IMR-90 (cell line): Measurements from ENCODE around the gene SLC35F1. TPM values are rescaled to one million over a fixed set of nuclear protein-coding genes. Genes with fewer than 3 reads are reported as not detected.

ENCODE experiments used
- ATAC-seq: fragments of 200-7000 bp; cut with Tn5 transposase; 2 replicates; pipeline ENCODE4 v1.9.1; 2020; ENCODE audit warnings: low read depth, mild to moderate bottlenecking, moderate library complexity
- BruUV-seq: library from RNA; stranded (reverse); fragments of 400-500 nt; replicated peaks from 2 replicates; lab custom pipeline; 2021; lab: Mats Ljungman, UMichigan
- CTCF ChIA-PET: fragments of 300-600 bp; formaldehyde crosslinking; extraction: SDS; loops from one replicate; lab custom pipeline; 2021; ENCODE audit warnings: antibody characterized with exemption; lab: Yijun Ruan, JAX
- POLR2A ChIA-PET: fragments of 300-600 bp; sonication (Branson Sonifier 250); formaldehyde crosslinking; loops from one replicate; lab custom pipeline; 2022; ENCODE audit warnings: antibody characterized with exemption; ENCODE audit not compliant: unreplicated experiment; lab: Charles Lee
- DNase-seq: peaks from one replicate; pipeline ENCODE4 v3.0.0; 2013
- H2AFZ ChIP-seq: replicated peaks from 2 replicates; pipeline ENCODE3; 2013; ENCODE audit warnings: low read length, mild to moderate bottlenecking; ENCODE audit not compliant: poor library complexity
- H2AK5ac ChIP-seq: 2 replicates; pipeline ENCODE4 v1.6.1; 2013; ENCODE audit warnings: low read depth, low read length, inconsistent platforms
- H2AK9ac ChIP-seq: replicated peaks from 2 replicates; pipeline ENCODE3; 2013; ENCODE audit warnings: mild to moderate bottlenecking, low read depth, low read length, moderate library complexity; ENCODE audit not compliant: poor library complexity
- H2BK120ac ChIP-seq: 2 replicates; pipeline ENCODE4 v1.6.1; 2013; ENCODE audit warnings: low read depth, low read length, inconsistent platforms
- H2BK15ac ChIP-seq: 3 replicates; pipeline ENCODE4 v1.6.1; 2013; ENCODE audit warnings: low read depth, low read length, inconsistent platforms
- H2BK20ac ChIP-seq: 2 replicates; pipeline ENCODE4 v1.6.1; 2013; ENCODE audit warnings: low read depth, mild to moderate bottlenecking, inconsistent platforms, low read length, moderate library complexity
- H2BK5ac ChIP-seq: 2 replicates; pipeline ENCODE4 v1.6.1; 2013; ENCODE audit warnings: mild to moderate bottlenecking, low read depth, low read length, inconsistent platforms; ENCODE audit not compliant: poor library complexity, severe bottlenecking
- H3K14ac ChIP-seq: replicated peaks from 2 replicates; pipeline ENCODE4 v1.6.1; 2013; ENCODE audit warnings: low read depth, low read length, inconsistent platforms
- H3K18ac ChIP-seq: 2 replicates; pipeline ENCODE4 v1.6.1; 2013; ENCODE audit warnings: low read depth, low read length, control low read depth
- H3K23ac ChIP-seq: 2 replicates; pipeline ENCODE4 v1.6.1; 2013; ENCODE audit warnings: low read depth, low read length, inconsistent platforms
- H3K27ac ChIP-seq: 2 replicates; pipeline ENCODE4 v1.5.1; 2013; ENCODE audit warnings: mild to moderate bottlenecking, control low read depth, low read length; ENCODE audit not compliant: insufficient read depth
- H3K27me3 ChIP-seq: 2 replicates; pipeline ENCODE4 v1.6.1; 2013; ENCODE audit warnings: low read length; ENCODE audit not compliant: control insufficient read depth, insufficient read depth
- H3K36me3 ChIP-seq: 2 replicates; pipeline ENCODE4 v1.6.1; 2013; ENCODE audit warnings: low read length, mixed read lengths; ENCODE audit not compliant: control insufficient read depth, insufficient read depth
- H3K4ac ChIP-seq: 2 replicates; pipeline ENCODE4 v1.6.1; 2013; ENCODE audit warnings: low read depth, low read length, inconsistent platforms
- H3K4me1 ChIP-seq: 2 replicates; pipeline ENCODE4 v1.6.1; 2013; ENCODE audit warnings: low read length, mixed read lengths; ENCODE audit not compliant: control insufficient read depth, insufficient read depth
- H3K4me2 ChIP-seq: 2 replicates; pipeline ENCODE4 v1.6.1; 2013; ENCODE audit warnings: low read depth, mild to moderate bottlenecking, control low read depth, low read length, moderate library complexity
- H3K4me3 ChIP-seq: 2 replicates; pipeline ENCODE4 v1.5.1; 2013; ENCODE audit warnings: low read depth, mild to moderate bottlenecking, control low read depth, low read length, moderate library complexity; ENCODE audit not compliant: insufficient read depth
- H3K56ac ChIP-seq: 2 replicates; pipeline ENCODE4 v1.6.1; 2013; ENCODE audit warnings: low read length, inconsistent platforms; ENCODE audit not compliant: insufficient read depth; ENCODE audit errors: extremely low read depth
- H3K79me1 ChIP-seq, 2 experiments: 2 replicates each; pipeline ENCODE4 v1.6.1; 2013; ENCODE audit warnings: low read length in 2 of 2, inconsistent platforms in 1 of 2, low read depth in 1 of 2
- H3K9ac ChIP-seq: 2 replicates; pipeline ENCODE4 v1.6.1; 2013; ENCODE audit warnings: low read depth, low read length, control low read depth
- H3K9me1 ChIP-seq: 2 replicates; pipeline ENCODE4 v1.6.1; 2013; ENCODE audit warnings: low read length, inconsistent platforms; ENCODE audit not compliant: insufficient read depth
- H3K9me3 ChIP-seq: 2 replicates; pipeline ENCODE4 v1.6.1; 2013; ENCODE audit warnings: low read length; ENCODE audit not compliant: control insufficient read depth, insufficient read depth
- H4K20me1 ChIP-seq: 2 replicates; pipeline ENCODE4 v1.6.1; 2013; ENCODE audit warnings: low read length, inconsistent platforms; ENCODE audit not compliant: insufficient read depth
- H4K5ac ChIP-seq: 2 replicates; pipeline ENCODE4 v1.6.1; 2013; ENCODE audit warnings: mild to moderate bottlenecking, low read depth, low read length, control low read depth
- H4K8ac ChIP-seq, 2 experiments: 2 replicates each; pipeline ENCODE4 v1.6.1; 2013; ENCODE audit warnings: low read depth in 2 of 2, low read length in 2 of 2, control low read depth in 1 of 2, inconsistent platforms in 1 of 2
- H4K91ac ChIP-seq: 2 replicates; pipeline ENCODE4 v1.6.1; 2013; ENCODE audit warnings: low read depth, low read length, inconsistent platforms; ENCODE audit not compliant: insufficient read depth
- BHLHE40 ChIP-seq: fragments of 150-350 bp; IDR thresholded peaks from 2 replicates; pipeline ENCODE4 v1.6.1; 2016; ENCODE audit warnings: mild to moderate bottlenecking, low read depth, low read length
- CEBPB ChIP-seq: IDR thresholded peaks from 2 replicates; pipeline ENCODE4 v1.6.1; 2012; ENCODE audit warnings: low read depth, low read length, improper control_type of control experiment
- CHD1 ChIP-seq: IDR thresholded peaks from 2 replicates; pipeline ENCODE4 v1.6.1; 2012; ENCODE audit warnings: low read depth, low read length, improper control_type of control experiment
- CTCF ChIP-seq: conservative IDR thresholded peaks from 2 replicates; pipeline ENCODE4 v1.5.1; 2012; ENCODE audit warnings: mild to moderate bottlenecking, low read depth, low read length, improper control_type of control experiment
- ELK1 ChIP-seq: fragments of 150-350 bp; IDR thresholded peaks from 2 replicates; pipeline ENCODE4 v1.6.1; 2016; ENCODE audit warnings: low read depth, mild to moderate bottlenecking, low read length, moderate library complexity, borderline replicate concordance
- FOS ChIP-seq: fragments of 150-350 bp; IDR thresholded peaks from 2 replicates; pipeline ENCODE4 v1.6.1; 2016; ENCODE audit warnings: low read depth, low read length
- MAFK ChIP-seq: IDR thresholded peaks from 2 replicates; pipeline ENCODE4 v1.6.1; 2012; ENCODE audit warnings: low read depth, low read length, improper control_type of control experiment
- MAZ ChIP-seq: IDR thresholded peaks from 2 replicates; pipeline ENCODE4 v1.6.1; 2012; ENCODE audit warnings: low read depth, mild to moderate bottlenecking, low read length, improper control_type of control experiment, moderate library complexity, borderline replicate concordance
- MXI1 ChIP-seq: IDR thresholded peaks from 2 replicates; pipeline ENCODE4 v1.6.1; 2012; ENCODE audit warnings: low read depth, mild to moderate bottlenecking, low read length, moderate library complexity, borderline replicate concordance
- NFE2L2 ChIP-seq: fragments of 150-350 bp; IDR thresholded peaks from 2 replicates; pipeline ENCODE4 v1.6.1; 2016; ENCODE audit warnings: low read depth, mild to moderate bottlenecking, low read length
- POLR2A ChIP-seq: IDR thresholded peaks from 2 replicates; pipeline ENCODE4 v1.6.1; 2012; ENCODE audit warnings: mild to moderate bottlenecking, low read depth, low read length
- RAD21 ChIP-seq: IDR thresholded peaks from 2 replicates; pipeline ENCODE4 v1.6.1; 2012; ENCODE audit warnings: low read length, improper control_type of control experiment
- RFX5 ChIP-seq: IDR thresholded peaks from 2 replicates; pipeline ENCODE4 v1.8.0; 2012; ENCODE audit warnings: low read depth, mild to moderate bottlenecking, low read length, moderate library complexity
- SMC3 ChIP-seq: fragments of 150-350 bp; IDR thresholded peaks from 2 replicates; pipeline ENCODE4 v1.6.1; 2016; ENCODE audit warnings: low read depth, mild to moderate bottlenecking, antibody characterized with exemption, low read length, moderate library complexity
- WGBS, 2 experiments: methylation state at CpG; one replicate each; pipeline versions ENCODE4 v1.1.5 to v1.1.7; 2013; ENCODE audit warnings: missing lambda C conversion rate in 2 of 2; ENCODE audit not compliant: insufficient read length in 1 of 2; ENCODE audit errors: extremely low coverage in 2 of 2; 5-methylcytosine and 5-hydroxymethylcytosine counted together
- dilution Hi-C: fragments of 300-500 bp; cut with HindIII; formaldehyde crosslinking; loops from one replicate; pipeline ENCODE4 v1.14.3; 2018; ENCODE audit warnings: low sequenced_read_pairs; ENCODE audit not compliant: unreplicated experiment
- in situ Hi-C: fragments of 300-500 bp; cut with MboI; formaldehyde crosslinking; loops from 3 replicates; pipeline ENCODE4 v1.14.3; 2019; ENCODE audit warnings: low sequenced_read_pairs, inconsistent platforms, mixed read lengths
- intact Hi-C: fragments of 100-400 bp; cut with micrococcal nuclease; formaldehyde crosslinking; loops from 2 replicates; pipeline ENCODE4 v1.10.0; 2022
- polyA plus RNA-seq, 3 experiments: library from polyadenylated mRNA; depleted of rRNA; stranded (reverse); fragments of >200 nt; gene quantifications; 2 replicates each; pipeline ENCODE4 v1.2.3, GENCODE V29; 2012; ENCODE audit warnings: low replicate concordance in 1 of 3
- total RNA-seq: library from RNA; depleted of rRNA; stranded (reverse); fragments of >200 nt; gene quantifications from 2 replicates; pipeline ENCODE4 v1.2.3, GENCODE V29; 2012

SLC35F1 gene
- total and polyA plus RNA-seq, 2 of the 4 experiments (the other 2 are of a cell fraction), result not detected

- Histone ChIP-seq H3K9me1 (no peaks in the 10 kb centered on the region), H3K23ac (no peak overlapping the region), H2BK15ac (no peak overlapping the region), H3K56ac (no peak overlapping the region), H2BK20ac (no peak overlapping the region), H3K9ac (no peak overlapping the region), H3K27ac (no peak overlapping the region), H2AFZ (no peak overlapping the region), H2AK9ac (no peak overlapping the region), H4K8ac (no peak overlapping the region), H3K4me3 (no peak overlapping the region), H3K27me3 (no peaks in the 10 kb centered on the region), H4K91ac (no peak overlapping the region), H3K79me1 (no peaks in the 10 kb centered on the region), H2AK5ac (no peak overlapping the region), H2BK5ac (no peak overlapping the region), H3K4me1 (no peaks in the 10 kb centered on the region), H3K14ac (no peak overlapping the region), H3K36me3 (no peaks in the 10 kb centered on the region), H3K4ac (no peak overlapping the region), H3K9me3 (no peaks in the 10 kb centered on the region), H3K18ac (no peak overlapping the region), H3K4me2 (no peak overlapping the region), H4K5ac (no peak overlapping the region), H2BK120ac (no peak overlapping the region), H4K20me1 (no peaks in the 10 kb centered on the region)
- no peak for ATAC-seq
- no peak for TF ChIP-seq SMC3
- TF ChIP-seq BHLHE40, result no peak
- no peak for TF ChIP-seq MAFK
- no peak for TF ChIP-seq CHD1
- no peak for TF ChIP-seq NFE2L2
- no peak for TF ChIP-seq MAZ
- no peak for TF ChIP-seq CEBPB
- no peak for TF ChIP-seq POLR2A
- no peak for TF ChIP-seq CTCF
- TF ChIP-seq RFX5, result no peak
- no peak for TF ChIP-seq MXI1
- TF ChIP-seq FOS, result no peak
- TF ChIP-seq RAD21, result no peak
- no peak for TF ChIP-seq ELK1
- in situ Hi-C loops, result no loop called here
- dilution Hi-C loops, result no loop called here
- intact Hi-C loops, result no loop called here
- CTCF ChIA-PET, result no interaction called here
- POLR2A ChIA-PET, result no interaction called here
- no TSS peak for BruUV-seq
- WGBS, 2 experiments, result no CpG with 5 or more reads among the region's 4 CpGs
- DNase-seq, result no peak
Measured at GRCh38 chr6:118101831-118102345, 194.8 kb downstream of the SLC35F1 start.
